Hematopoietic multipotent progenitor cell treated with erythropoietin and hydrocortisone succinate and interleukin-3 and kit ligand, for 6 days (in vitro differentiated cells): ENCODE data around the gene ZNF512.
A peak's percentile ranks its signal among the peaks of the same experiment; 100 is the strongest.
"Not testable (repeated sequence)": the region's sequence is repeated elsewhere in the genome, so short reads cannot be mapped to it uniquely, and the experiment has no call there.

Source experiments
- DNase-seq: peaks from one replicate; pipeline ENCODE4 v3.0.0-alpha.2; 2015

The ZNF512 gene

DNA sequence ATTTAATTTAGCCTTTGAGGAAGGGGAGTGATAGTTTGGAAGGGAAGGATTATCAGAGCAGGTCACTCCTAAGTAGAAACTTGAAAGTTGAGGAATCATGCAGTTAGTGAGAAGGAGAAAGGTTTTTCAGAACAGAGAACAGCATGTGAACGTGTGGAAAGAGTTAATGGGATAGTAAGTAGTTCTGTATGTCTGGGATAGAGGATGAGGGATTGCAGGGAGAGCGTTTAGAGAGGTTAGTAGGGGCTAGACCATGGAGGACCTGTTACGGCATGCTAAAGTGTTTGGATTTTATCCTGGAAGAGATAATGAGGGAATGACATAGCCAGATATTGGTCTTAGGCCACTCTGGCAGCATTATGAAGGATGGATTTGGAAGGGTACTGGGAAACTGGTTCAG lies 1.8 kb downstream of the ZNF512 start:
- no peak for DNase-seq

DNA sequence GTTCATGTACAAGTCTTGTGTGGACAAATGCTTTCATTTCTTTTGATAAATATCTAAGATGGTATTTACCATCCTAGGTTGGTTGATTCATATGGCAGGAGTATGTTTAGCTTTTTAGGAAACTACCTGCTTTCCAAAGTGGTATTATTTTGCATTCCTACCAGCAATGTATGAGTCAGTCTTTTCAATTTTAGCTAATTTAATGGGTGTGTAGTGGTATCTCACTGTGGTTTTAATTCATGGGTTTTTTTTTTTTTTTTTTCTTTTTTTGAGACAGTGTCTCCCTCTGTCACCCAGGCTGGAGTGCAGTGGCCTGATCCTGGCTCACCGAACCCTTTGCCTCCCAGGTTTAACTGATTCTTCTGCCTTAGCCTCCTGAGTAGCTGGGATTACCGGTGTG lies 4.2 kb downstream of the ZNF512 start:
- DNase-seq, result peak; percentile 18

DNA sequence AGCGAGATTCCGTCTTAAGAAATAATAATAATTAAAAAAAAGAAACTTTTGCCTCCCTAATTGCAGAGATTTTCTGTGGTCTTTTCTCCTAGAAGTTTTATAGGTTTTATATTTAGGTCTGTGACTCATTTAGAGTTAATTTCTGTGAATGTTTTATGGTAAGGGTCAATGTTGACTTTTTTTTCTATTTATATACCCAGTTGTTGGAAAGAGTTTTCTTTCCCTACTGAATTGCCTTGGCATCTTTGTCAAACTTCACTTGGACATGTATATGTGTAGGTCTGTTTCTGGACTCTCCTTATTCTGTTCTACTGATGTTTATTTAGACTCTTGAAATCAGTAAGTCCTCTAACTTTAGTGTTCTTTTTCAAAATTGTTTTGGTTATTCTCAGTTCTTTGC lies 5.5 kb downstream of the ZNF512 start:
- no peak for DNase-seq

DNA sequence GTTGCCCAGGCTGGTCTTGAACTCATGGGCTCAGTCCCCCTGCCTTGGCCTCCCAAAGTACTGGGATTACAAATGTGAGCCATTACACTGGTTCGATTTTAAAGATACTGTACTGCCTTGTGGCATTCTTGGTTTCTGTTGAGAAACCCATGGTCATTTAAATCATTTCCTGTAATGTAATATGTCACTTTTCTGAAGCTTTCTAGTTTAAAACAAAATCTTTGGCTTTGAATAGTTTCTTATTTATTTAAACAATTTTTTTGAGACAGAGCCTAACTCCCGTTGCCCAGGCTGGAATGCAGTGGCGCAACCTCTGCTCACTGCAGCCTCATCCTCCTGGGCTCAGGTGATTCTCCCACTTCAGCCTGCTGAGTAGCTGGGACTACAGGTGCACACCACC lies 8.9 kb downstream of the ZNF512 start:
- DNase-seq, result peak; percentile 24

DNA sequence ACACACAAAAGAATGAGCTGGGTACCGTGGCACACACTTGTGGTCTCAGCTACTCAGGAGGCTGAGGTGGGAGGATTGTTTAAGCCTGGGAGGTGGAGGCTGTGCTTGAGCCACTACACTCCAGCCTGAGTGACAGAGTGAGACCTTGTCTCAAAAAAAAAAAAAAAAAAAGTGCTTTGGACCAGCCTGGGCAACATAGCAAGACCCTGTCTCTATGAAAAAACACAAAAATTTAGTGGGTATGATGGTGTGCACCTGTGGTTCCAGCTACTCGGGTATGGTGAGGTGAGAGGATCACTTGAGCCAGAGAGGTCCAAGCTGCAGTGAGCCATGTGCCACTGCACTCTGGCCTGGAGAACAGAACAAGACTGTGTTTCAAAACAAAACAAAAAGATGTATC lies 10.4 kb downstream of the ZNF512 start:
- DNase-seq, result no peak

DNA sequence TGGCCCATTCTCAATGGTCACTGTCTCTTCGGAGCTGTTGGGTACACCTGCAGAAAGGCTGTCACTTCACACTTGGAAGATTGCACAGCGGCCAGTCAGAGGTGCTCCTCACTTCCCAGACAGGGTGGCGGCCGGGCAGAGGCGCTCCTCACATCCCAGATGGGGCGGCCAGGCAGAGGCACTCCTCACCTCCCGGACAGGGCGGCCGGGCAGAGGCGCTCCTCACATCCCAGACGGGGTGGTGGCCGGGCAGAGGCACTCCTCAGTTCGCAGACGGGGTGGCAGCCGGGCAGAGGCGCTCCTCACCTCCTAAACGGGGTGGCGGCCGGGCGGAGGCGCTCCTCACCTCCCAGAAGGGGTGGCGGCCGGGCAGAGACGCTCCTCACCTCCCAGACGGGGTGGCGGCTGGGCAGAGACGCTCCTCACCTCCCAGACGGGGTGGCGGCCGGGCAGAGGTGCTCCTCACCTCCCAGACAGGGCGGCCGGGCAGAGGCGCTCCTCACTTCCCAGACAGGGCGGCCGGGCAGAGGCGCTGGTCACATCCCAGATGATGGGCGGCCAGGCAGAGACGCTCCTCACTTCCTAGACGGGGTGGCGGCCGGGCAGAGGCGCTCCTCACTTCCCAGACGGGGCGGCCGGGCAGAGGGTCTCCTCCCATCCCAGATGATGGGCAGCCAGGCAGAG lies 11.3 kb downstream of the ZNF512 start:
- DNase-seq, result not testable (repeated sequence)

DNA sequence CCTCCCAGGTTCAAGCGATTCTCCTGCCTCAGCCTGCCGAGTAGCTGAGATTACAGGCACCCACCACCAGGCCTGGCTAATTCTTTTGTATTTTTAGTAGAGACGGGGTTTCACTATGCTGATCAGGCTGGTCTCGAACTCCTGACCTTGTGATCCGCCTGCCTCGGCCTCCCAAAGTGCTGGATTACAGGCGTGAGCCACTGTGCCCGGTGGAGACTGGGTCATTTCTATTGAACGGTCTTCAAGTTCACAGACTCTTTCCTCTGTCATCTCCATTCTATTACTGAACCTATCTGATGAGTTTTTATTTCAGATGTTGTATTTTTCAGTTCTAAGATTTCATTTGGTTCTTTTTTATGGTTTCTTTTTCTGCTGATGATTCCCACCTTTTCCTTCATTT lies 12.6 kb downstream of the ZNF512 start:
- DNase-seq, result not testable (repeated sequence)

DNA sequence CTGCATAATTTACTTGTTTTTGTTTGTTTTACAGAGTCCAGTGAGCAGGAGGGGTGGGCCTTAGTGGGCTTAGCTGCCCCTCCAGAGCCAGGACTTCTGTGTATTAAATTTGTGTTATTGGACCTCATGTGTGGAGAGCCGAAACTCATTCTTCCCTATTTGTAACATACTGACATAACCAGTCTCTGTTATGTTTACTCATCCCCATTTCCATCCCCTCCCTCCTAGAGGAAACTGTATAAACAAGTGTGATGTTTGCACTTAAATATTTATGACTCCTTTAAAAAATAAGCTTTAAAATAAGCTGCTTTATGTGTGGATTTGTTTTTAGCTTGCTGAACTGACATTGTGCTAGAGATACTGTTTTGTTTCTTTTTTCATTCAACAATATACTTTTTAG lies 13.8 kb downstream of the ZNF512 start:
- DNase-seq, result no peak

DNA sequence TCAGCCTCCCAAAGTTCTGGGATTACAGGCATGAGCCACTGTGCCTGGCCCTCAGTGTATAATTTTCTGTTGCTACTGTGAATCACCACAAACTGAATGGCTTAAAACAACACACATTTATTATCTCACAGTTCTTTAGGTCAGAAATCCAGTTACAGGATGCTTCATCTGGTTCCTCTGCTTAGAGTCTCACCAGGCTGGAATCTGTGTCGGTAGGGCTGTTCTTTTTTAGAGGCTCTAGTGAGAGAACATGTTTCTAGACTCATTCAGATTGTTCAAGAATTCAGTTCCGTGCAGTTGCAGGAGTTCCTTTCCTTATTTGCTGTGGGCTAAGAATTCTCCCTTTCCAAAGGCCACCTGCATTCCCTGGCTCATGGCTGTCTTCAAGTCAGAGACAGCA lies 23.8 kb downstream of the ZNF512 start:
- no peak for DNase-seq

DNA sequence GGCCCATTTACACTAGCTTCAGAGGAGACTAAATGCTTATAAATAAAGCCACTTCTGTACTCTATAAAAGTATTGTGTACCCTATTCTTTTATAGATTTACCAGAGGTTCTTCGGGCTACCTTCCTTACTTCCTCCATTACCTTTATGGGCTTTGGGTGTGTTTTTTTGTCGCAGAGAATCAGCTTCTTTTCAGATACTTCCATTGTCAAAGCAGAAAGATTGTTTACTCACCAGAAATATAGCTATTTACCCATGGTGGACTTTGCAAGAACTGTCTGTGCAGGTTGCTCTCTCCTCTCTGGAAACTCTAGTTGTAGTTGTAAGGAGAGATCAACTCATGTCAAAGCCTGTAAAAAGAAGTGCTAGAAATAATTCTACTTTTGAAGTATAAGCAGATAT lies 31.1 kb downstream of the ZNF512 start:
- DNase-seq, result no peak

DNA sequence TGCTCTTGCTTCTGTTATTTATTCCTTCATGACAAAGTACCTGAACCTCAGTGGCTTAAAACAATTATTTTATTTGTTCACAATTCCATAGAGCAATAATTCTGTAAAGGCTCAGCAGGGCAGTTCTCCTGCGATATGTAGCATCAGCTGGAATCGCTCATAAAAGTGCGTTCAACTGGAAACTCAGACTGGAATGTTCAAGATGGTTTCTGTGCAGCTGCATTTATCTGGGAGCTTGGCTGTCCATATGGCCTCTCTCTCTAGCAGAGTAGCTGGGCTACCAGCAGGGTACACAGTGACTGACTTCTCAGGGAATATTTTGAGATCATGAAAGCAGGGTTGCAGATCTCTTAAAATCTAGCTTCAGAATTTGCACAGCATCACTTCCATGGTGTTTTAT lies 32.5 kb downstream of the ZNF512 start:
- DNase-seq, result no peak

DNA sequence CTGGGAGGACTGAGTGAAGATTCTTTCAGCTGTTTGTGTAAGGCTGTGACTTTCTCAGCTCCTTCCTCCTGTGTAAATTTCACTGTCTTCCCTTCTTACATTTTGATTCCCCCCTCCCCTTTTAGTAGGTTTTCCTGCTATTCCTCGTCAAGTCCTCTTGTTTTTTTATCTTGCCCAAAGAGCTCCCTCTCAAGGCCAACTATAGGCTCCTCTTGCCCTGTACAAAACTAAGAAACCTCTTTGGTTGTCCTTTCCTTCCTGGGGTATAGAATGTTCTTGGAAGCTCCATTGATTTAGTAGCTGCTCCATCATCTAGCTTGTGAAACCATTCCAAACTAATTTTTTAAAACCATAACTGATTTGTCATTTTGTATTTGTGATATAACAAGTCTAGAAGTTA lies 38.7 kb downstream of the ZNF512 start:
- DNase-seq, result no peak

DNA sequence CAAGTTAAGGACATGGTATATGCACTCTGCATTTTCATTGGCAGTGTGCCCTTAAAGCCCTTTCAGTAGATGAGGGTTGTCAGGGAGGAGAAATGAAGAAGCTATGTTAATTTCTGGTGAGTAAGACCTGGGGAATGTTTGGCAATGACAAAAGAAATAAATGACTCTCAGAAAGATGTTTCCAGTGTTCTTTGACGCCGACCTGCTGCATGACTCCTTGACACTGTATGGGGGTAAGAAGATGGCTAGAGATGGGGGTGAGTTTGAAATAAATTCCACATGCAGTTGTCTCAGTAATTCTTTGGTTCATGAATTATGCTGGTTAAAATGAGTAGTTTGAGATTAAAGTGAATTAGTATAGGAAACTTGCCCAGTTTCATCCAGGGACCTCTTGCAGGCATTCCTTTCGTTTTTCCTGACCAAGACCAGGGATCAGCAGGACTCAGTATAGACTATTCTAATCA lies 40.1 kb downstream of the ZNF512 start:
- DNase-seq, result no peak

DNA sequence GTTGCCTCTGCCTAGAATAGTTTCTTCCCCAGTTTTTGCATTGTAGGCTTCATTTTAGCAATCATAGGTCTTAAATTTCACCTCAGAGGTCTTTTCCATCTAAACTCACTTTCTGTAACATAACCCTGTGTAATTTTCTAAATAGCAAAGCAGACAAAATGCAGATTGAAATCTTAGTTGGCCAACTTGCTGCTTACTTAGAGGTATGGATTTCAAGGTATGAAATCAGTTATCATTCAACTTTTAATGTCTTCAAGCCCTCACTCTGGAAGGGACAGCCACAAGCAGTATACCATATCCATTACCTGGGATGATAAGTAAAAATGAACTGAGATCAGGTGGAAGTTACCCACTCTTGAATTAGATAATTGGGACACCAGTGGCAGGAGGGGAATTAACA lies 42.1 kb downstream of the ZNF512 start:
- no peak for DNase-seq

DNA sequence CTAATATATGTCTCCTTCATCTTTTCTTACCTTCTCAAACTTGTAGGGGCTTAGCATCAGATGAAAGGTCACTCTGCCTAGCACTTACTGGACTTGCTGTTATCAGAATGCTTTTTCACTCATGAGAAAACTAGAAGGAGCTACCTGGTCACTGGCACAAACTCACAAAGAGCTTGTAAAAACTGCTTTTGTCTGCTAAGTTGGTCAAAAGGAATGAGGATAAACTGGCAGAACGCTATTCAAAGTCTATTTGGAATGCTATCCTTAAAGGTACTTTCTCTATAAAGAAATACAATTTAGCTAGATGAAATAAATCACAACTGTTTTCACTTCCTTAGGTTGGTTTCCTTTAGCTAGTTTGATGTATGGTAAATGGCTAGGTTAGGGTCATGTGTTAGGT lies 43.5 kb downstream of the ZNF512 start:
- DNase-seq, result not testable (repeated sequence)

DNA sequence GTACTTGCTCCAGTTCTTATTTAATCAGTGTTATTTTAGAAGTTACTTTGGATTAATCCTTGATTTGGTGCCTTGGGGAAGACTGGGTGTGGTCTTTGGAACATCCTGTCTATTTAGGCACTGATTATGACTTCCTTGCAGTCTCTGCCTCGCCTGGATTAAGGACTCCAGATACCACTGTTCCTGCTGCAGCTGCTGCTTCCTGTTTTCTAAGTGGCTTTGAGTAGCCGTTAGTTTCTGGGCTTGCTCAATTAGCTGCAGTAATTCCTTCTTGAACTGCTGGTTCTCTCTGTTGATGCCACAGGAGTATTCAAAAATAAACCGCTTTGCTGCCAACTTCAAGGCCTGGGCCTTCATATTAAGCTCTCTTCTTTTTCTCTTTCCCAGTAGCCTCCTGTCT lies 44.1 kb downstream of the ZNF512 start:
- peak; percentile 10 for DNase-seq

DNA sequence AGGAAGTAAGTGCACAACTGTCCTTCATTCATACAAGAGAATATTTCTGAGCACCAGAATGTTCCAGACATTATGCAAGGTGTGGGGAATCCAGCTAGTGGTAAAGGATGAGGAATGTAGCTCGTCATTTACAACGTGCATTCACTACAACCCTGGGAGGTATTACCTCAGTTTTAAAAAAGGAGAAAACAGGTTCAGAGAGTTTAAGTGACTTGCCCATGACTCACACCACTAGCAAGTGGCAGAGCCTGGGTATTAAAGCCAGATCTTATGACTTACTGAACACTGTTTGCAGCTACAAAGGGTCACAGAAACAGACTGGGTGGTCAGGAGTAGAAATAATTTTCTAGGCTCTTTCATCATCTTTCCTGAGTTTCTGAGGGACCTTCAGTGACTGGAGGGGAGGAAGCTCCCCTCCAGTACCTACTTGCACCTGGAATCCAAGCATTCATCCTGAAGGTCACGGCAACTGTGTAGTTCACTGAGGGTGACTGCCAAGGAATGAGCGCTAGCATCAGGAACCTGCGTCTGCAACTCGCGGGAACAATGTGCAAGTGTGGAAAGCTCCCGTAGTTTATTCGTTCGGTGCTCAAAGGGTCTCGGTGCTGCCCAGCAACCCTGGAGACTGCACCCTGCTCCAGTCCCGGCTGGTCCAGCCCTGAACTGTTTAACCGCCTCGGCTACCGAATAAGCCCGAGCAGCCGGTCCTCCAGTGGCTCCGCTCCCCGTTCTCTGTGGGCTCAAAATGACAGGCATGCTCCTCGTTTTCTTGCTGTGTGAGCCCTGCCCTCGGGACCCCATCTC lies 45.3 kb downstream of the ZNF512 start:
- peak; percentile 23 for DNase-seq

DNA sequence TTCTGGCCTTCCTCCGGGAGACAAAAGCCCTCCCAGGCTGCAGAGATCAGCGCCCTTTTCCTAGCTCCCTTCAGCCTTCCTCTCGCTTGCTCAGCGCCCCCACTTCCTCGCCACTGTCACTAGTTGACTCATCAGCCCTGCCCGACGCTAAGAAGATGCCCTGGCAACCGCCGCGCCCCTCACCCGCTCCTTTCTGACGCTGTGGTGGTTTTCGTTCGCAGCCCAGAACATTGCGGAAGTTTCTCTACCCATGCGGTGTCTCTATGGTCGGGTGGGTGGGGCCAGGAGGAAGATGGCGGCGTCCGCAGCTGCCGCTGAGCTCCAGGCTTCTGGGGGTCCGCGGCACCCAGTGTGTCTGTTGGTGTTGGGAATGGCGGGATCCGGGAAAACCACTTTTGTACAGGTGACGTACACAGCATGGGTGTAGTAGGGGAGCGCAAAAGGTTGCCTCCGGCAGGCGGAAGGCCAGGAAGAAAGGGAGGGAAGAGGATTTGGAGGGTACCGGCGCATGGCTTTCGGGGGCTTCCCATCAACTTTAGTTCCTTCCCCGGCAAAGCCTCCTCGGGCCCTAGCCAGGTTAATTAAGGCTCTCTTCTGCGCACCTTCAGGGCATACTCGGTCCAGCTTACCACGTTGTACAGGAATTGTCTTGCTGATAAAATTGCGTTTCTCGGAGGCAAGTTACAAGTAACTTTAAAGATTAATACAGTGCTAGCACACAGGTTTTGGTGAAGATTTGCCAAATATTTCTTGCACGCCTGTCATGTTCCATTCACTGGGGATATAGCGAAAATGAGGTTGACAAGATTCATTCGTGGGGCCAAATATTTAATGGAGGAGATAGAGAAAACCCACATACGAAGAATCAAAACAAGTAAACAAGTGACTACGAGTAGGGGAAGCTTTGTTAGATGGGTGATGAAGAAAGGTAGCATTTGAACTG lies 46.2 kb downstream of the ZNF512 start, which contains the start of the genes CCDC121 and GPN1:
Gene CCDC121 (minus strand): TSS at position 246 of the 943 bp plus-strand sequence. CDS start 1,213 bp downstream, outside the sequence.
Gene GPN1 (plus strand): TSS at position 284 of the 943 bp plus-strand sequence. CDS start 9 bp downstream, at position 293.
- peak; percentile 98 for DNase-seq

DNA sequence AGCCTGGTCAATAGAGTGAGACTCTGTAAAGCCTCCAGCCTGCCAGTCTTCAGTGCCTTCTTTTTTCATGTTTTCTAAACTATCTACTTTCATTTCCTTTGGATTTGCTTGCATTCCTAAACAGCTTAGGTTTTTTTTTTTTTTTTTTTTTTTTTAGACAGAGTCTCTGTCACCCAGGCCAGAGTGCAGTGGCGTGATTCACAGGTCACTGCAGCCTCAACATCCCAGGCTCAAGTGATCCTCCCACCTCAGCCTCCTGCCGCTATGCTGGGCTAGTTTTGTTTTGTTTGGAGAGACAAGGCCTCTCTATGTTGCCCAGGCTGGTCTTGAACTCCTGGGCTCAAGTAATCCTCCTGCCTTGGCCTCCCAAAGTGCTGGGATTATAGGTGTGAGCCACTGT lies 47.4 kb downstream of the ZNF512 start:
- not testable (repeated sequence) for DNase-seq

DNA sequence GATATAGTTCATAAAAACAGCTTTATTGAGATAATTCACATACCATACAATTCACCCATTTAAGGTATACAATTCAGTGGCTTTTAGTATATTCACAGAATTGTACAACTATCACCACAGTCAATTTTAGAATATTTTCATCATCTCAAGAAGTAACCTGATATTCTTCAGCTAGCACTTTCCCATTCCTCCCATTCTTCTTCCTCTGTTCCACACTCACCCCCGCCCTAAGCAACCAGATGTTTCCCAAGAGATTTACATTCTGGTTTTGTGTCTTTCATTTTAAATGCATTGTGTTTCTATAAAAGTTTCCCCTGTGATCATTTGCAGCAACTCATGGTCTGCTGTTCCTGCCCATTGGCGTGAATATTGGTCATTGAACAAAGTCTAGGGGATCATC lies 51.4 kb downstream of the ZNF512 start:
- DNase-seq, result no peak

DNA sequence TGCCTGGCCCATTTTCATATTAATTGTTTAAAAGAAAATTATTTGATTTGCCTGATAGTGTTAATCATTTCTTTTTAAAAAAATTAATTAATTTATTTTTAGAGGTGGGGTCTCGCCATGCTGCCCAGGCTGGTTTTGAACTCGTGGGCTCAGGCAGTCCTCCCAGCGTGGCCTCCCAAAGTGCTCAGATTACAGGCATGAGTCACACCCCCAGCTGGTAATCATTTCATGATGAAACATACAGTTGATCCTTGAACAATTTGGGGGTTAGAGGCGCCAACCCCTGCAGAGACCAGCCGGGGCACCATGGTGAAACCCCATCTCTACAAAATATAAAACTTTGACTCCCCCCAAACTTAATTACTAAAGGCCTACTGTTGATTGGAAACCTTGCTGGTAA lies 53.9 kb downstream of the ZNF512 start:
- DNase-seq, result no peak

DNA sequence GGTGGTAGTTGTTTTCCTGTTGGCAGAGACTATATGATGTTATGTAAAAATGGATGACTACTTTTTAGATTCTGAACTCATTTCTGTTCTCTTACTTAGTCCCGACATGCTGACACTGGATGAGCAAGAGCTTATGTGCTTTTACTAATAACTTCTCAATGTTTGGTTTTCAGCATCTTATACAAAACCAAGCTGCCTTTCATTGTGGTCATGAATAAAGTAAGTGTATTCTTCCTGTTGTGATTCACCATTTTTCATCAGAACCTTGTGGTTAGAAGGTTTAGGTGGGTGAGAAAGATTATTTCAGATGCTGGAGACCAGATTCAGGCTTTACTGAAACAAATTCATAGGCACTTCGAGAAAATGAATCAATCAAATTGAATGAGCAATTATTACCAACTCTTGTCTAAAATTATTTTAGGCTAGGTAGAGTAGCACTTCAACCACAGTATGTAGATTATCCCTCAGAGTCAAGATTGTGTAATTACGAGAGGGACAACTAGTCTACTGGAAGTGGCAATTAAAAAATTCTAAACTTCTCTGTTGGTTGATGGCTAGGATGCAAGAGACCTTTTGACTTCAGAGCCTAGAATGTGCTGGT lies 55.3 kb downstream of the ZNF512 start:
- no peak for DNase-seq

DNA sequence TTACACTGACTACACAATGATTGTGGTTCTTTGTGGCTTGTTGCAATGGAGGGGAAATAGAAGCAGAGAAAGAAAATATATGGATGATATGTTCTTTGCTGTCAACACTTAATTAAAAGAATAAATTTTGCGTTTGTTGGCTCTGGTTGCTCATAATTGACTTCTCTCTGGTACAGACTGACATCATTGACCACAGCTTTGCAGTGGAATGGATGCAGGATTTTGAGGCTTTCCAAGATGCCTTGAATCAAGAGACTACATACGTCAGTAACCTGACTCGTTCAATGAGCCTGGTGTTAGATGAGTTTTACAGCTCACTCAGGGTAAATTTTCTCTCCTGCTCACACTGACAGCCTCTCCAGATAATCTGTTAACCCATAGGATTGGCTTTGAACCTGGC lies 55.9 kb downstream of the ZNF512 start:
- DNase-seq, result no peak
